ENCODE data around the gene GNAS-AS1.

- TF ChIP-seq POLR2A (IDR thresholded peaks at IDR 0.05) (no peak), EP300 (IDR thresholded peaks at IDR 0.05) (no peak)
- TF ChIP-seq, protein P1, sequence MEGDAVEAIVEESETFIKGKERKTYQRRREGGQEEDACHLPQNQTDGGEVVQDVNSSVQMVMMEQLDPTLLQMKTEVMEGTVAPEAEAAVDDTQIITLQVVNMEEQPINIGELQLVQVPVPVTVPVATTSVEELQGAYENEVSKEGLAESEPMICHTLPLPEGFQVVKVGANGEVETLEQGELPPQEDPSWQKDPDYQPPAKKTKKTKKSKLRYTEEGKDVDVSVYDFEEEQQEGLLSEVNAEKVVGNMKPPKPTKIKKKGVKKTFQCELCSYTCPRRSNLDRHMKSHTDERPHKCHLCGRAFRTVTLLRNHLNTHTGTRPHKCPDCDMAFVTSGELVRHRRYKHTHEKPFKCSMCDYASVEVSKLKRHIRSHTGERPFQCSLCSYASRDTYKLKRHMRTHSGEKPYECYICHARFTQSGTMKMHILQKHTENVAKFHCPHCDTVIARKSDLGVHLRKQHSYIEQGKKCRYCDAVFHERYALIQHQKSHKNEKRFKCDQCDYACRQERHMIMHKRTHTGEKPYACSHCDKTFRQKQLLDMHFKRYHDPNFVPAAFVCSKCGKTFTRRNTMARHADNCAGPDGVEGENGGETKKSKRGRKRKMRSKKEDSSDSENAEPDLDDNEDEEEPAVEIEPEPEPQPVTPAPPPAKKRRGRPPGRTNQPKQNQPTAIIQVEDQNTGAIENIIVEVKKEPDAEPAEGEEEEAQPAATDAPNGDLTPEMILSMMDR (IDR thresholded peaks at IDR 0.05), result no peak
Measured at GRCh38 chr20:58791286-58791685, 59.4 kb downstream of the GNAS-AS1 start.
